ENCODE results near the gene YTHDF1. TPM values are rescaled to one million over a fixed set of nuclear protein-coding genes. Genes with fewer than 3 reads are reported as not detected.

Gene YTHDF1
- total RNA-seq, 1 experiment from 2014 or later: 85.4 TPM

DNA sequence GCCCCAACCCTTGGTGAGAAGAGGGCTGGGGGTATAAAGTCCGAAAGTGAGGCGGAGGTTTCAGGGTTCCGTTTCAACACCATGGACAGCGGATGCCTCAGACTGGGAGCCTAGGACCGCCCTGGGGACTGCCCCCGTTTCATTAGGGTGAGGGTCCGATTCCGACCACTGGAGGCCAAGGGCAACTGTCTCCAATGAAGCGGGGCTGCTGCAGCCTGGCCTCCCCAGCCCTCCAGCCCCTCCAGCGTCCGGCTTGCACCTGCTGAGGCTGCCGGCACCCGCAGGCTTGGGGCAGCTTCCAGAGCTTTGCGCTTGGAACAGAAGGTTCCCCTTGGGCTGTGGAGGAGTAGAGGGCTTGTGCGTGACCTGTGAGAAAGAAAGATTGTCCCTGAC lies 39.9 kb downstream of the YTHDF1 start:
- Histone ChIP-seq H3K56ac (ENCODE audit: insufficient read length, low read depth, low read length) (no peak overlapping the region), H3K27me3 (ENCODE audit: insufficient read depth, low read length) (peaks cover 27% of the 10 kb centered on the region; the same call in 1 of the 2 replicates), H4K91ac (ENCODE audit: insufficient read length, low read depth, low read length) (no peak overlapping the region), H2BK15ac (ENCODE audit: low read depth, low read length) (no peak overlapping the region), H3K4me2 (ENCODE audit: insufficient read depth, insufficient read length, low read length) (peak overlapping the region; percentile 44), H2BK5ac (ENCODE audit: insufficient read length, low read length) (no peak overlapping the region), H3K79me2 (ENCODE audit: insufficient read depth, low read length) (no peaks in the 10 kb centered on the region), H2BK12ac (ENCODE audit: insufficient read length, low read depth, low read length) (no peak overlapping the region), H2AK5ac (ENCODE audit: insufficient read length, low read length) (no peak overlapping the region), H4K5ac (ENCODE audit: insufficient read length, low read depth, low read length) (no peak overlapping the region), H3K23me2 (ENCODE audit: insufficient read length, low read depth, low read length, poor library complexity, severe bottlenecking) (peaks cover 6% of the 10 kb centered on the region), H4K20me1 (ENCODE audit: control insufficient read depth, insufficient read depth, insufficient read length) (no peaks in the 10 kb centered on the region), H3K18ac (ENCODE audit: insufficient read length, low read depth, low read length) (no peak overlapping the region), H3K79me1 (ENCODE audit: insufficient read depth, low read depth, low read length, poor library complexity, severe bottlenecking) (no peaks in the 10 kb centered on the region), H2AFZ (ENCODE audit: low read length) (no peak overlapping the region), H2BK120ac (ENCODE audit: low read depth, low read length, poor library complexity, severe bottlenecking) (no peak overlapping the region), H3K4me1 (ENCODE audit: insufficient read depth, low read length) (no peaks in the 10 kb centered on the region), H3T11ph (ENCODE audit: low read length) (no peak overlapping the region), H4K8ac (replicated peaks; ENCODE audit: insufficient read length, low read depth, low read length) (no peak overlapping the region), H3K9ac (ENCODE audit: extremely low read depth, insufficient read length, low read length) (no peak overlapping the region), H3K23ac (ENCODE audit: insufficient read length, low read depth, low read length) (no peak overlapping the region), H3K14ac (ENCODE audit: insufficient read depth, low read length) (no peak overlapping the region), H2BK20ac (ENCODE audit: low read depth, low read length, poor library complexity, severe bottlenecking) (no peak overlapping the region), H3K4ac (ENCODE audit: low read depth, low read length) (no peak overlapping the region), H3K9me3 (ENCODE audit: control insufficient read depth, low read depth, low read length) (no peaks in the 10 kb centered on the region), H3K27ac (ENCODE audit: insufficient read length, low read depth, low read length) (no peak overlapping the region)
- peaks cover 19 to 38% of the 10 kb centered on the region in 2 experiments for H3K4me1 Mint-ChIP-seq
- H3K4me3 Mint-ChIP-seq: peak overlapping the region; percentile 53 to 76
- no peak overlapping the region for H3K27ac Mint-ChIP-seq
- no peak for DNase-seq
- peaks cover 0 to 1% (median 0%) of the 10 kb centered on the region in 3 experiments; a peak in 2 of 7 replicates for H3K36me3 Mint-ChIP-seq (ENCODE audit: insufficient read depth in 1 of 3, low read depth in 3 of 3)
- peaks cover 73% of the 10 kb centered on the region for H3K27me3 Mint-ChIP-seq (ENCODE audit: low read depth)
- TF ChIP-seq CTCF (conservative IDR thresholded peaks at IDR 0.05): no peak
- WGBS (ENCODE audit: extremely low coverage, insufficient read length, low lambda C conversion rate): no CpG with 5 or more reads among the region's 15 CpGs
- H3K9me3 Mint-ChIP-seq: no peaks in the 10 kb centered on the region
